ENCODE measurements around the gene PCDHA5.
"Not testable (repeated sequence)": the region's sequence is repeated elsewhere in the genome, so short reads cannot be mapped to it uniquely, and the experiment has no call there.

Gene PCDHA5

GRCh38 chr5:140821375-140822280 lies at the start of gene PCDHA5:
Gene PCDHA5 (plus strand): TSS chr5:140821613.
- no peak for DNase-seq (ENCODE audit: low read depth)

- no peak for DNase-seq (ENCODE audit: low read depth)
Observed at GRCh38 chr5:140780512-140780911, 40.9 kb upstream of the PCDHA5 start.

GRCh38 chr5:140785905-140786686 lies 35.3 kb upstream of the PCDHA5 start, which contains the start of gene PCDHA1:
Gene PCDHA1 (plus strand): TSS chr5:140786140.
- no peak for DNase-seq (ENCODE audit: low read depth)

- DNase-seq (ENCODE audit: low read depth), result not testable (repeated sequence)
Observed at GRCh38 chr5:140787422-140787821, 34.0 kb upstream of the PCDHA5 start.

GRCh38 chr5:140787849-140788504 lies 33.4 kb upstream of the PCDHA5 start:
- DNase-seq (ENCODE audit: low read depth), result not testable (repeated sequence)

- no peak for DNase-seq (ENCODE audit: low read depth)
Observed at GRCh38 chr5:140791089-140791488, 30.3 kb upstream of the PCDHA5 start.

- DNase-seq (ENCODE audit: low read depth), result no peak
Observed at GRCh38 chr5:140794595-140795258, 26.7 kb upstream of the PCDHA5 start, which contains the start of gene PCDHA2. Gene PCDHA2 (plus strand): TSS chr5:140794852.

GRCh38 chr5:140795259-140795641 lies 26.2 kb upstream of the PCDHA5 start:
- DNase-seq (ENCODE audit: low read depth), result no peak

- not testable (repeated sequence) for DNase-seq (ENCODE audit: low read depth)
Observed at GRCh38 chr5:140796072-140796717, 25.2 kb upstream of the PCDHA5 start.

- no peak for DNase-seq (ENCODE audit: low read depth)
Observed at GRCh38 chr5:140796718-140797095, 24.7 kb upstream of the PCDHA5 start.

GRCh38 chr5:140800816-140801493 lies 20.5 kb upstream of the PCDHA5 start, which contains the start of gene PCDHA3:
Gene PCDHA3 (plus strand): TSS chr5:140801057.
- no peak for DNase-seq (ENCODE audit: low read depth)

GRCh38 chr5:140801494-140801841 lies 19.9 kb upstream of the PCDHA5 start:
- DNase-seq (ENCODE audit: low read depth), result no peak

GRCh38 chr5:140802381-140802780 lies 19.0 kb upstream of the PCDHA5 start:
- not testable (repeated sequence) for DNase-seq (ENCODE audit: low read depth)

- no peak for DNase-seq (ENCODE audit: low read depth)
Observed at GRCh38 chr5:140802781-140803271, 18.6 kb upstream of the PCDHA5 start.

- DNase-seq (ENCODE audit: low read depth), result no peak
Observed at GRCh38 chr5:140806834-140807775, 14.3 kb upstream of the PCDHA5 start, which contains the start of gene PCDHA4. Gene PCDHA4 (plus strand): TSS chr5:140807068.

- DNase-seq (ENCODE audit: low read depth), result not testable (repeated sequence)
Observed at GRCh38 chr5:140808241-140808888, 13.0 kb upstream of the PCDHA5 start.

- no peak for DNase-seq (ENCODE audit: low read depth)
Observed at GRCh38 chr5:140808889-140809291, 12.5 kb upstream of the PCDHA5 start.

- DNase-seq (ENCODE audit: low read depth), result no peak
Observed at GRCh38 chr5:140822281-140822629, 842 bp downstream of the PCDHA5 start.

GRCh38 chr5:140822969-140823368 lies 1.6 kb downstream of the PCDHA5 start:
- DNase-seq (ENCODE audit: low read depth), result not testable (repeated sequence)
